ENCODE measurements around the gene DNAJC25.

The DNAJC25 gene

DNA sequence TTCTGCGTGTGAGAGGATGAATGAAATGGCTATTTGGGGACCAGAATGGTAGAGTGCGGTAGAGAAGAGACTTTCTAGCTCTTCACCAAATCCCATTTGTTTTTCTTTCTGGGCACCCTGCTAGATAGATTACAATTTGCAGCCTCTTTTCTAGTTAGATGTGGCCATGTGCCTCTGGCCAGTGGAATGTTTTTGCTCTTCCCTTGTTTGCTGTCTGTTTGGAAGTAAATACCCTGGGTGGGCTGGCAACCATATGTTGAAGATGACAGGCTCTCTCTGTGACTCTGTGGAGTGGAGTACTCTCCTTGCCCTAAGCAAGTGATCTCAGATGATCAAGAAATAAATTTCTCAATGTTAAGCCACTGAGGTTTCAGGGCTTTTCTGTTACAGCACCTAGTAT lies 43.2 kb downstream of the DNAJC25 start:
- DNase-seq: no peak

DNA sequence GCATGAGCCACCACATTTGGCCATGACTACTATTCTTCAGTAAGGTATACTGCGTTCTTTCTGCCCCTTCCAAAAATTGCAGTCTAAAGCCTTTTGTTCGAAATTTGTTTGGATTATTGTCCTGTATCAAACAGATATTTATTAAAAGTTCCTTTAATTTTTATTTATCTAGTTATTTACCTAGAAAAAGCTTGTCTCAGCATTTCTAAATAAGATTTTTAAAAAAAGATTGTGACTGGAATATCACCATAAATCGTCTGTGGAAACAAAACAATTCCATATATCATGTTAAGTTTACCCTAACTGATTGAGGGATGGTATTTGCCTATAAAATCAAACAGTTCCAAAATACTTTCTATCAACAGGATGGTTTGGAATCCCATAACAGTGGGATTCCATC lies 45.0 kb downstream of the DNAJC25 start:
- no peak for DNase-seq

DNA sequence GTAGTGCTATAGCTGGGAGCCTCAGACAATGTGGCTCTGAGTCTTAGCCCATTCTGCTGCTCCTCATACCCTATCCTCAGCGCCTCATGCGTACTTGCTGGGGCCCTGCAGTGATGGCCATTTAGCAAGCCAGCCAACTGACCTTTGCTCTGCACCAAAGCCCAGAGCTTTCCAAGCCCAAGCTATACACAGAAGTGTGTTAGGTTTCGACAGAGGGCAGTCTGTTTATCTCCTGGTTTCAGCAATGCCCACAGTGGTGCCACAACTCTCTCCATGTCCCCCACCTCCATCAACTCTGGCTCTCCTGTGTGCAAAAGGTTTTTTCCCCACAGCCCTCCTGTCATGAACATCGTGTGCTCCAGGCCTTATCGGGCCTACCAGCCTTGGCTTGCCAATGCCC lies 47.2 kb downstream of the DNAJC25 start:
- DNase-seq: no peak

DNA sequence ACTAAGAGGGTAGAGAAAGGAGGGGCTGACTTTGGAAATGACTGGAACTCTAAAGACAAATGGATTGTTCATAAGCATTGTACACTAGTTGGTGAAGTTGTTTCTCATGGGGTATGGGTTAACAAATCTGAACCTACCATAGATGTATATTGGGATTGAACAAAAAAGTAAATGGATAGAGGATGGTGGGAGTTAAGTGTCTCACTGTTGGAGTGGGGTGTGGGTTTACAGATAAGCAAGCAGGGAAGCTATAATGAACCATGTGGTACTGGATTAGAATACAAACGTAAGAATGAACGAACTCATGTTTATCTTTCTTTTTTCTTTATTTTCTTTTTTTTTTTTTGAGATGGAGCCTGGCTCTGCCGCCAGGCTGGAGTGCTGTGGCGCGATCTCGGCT lies 48.1 kb downstream of the DNAJC25 start:
- DNase-seq: no peak

DNA sequence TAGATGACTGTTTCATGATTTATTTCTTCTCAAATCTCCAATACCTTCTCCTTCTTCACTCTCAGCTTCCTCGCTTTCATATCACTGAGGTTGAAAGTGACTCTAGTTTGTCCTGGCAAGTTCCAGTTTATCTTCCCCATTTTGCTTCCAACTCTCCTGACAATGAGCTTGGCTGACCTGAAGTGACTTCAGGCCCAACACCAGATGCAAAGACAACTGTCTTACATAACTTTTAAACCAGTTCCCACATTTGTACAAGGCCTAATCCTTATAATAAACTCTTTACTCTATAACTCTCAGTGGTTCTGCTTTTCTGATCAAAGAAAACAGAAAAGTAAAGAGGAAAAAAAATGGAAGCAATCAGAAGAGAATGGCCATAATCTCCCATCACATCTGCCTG lies 52.3 kb downstream of the DNAJC25 start:
- DNase-seq: no peak

DNA sequence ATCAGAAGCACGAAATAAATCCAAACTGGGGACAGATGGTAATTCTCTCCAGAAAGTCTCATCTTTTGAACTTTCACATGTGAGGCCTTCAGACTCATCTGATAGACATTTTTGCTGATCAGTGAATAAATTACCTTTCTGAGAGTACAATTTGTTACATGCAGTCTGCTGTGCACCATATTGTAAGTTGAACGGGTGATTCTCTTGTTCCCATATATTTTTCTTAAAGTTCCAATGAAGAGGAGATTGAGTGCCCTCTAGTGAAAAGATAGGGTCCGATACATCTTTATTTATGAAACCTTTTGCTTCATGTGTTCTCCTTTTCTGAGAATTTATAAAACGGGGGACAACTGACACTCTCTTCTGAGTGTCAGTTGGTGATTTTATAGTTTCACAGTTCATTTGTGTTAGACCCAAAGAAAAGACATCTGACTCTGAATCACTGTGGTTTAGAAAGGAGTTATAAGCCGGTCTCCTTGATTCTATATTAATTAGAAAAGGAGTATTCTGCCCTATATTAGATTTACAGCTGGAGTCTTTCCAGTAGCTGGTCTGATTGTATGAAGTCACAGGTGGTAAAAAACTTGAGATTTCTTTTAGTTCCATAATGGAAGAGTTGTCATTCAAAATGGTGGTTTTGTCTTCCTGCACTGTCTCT lies 60.7 kb downstream of the DNAJC25 start:
- peak in 2 of 6 experiments; percentile 18 to 29 for DNase-seq

DNA sequence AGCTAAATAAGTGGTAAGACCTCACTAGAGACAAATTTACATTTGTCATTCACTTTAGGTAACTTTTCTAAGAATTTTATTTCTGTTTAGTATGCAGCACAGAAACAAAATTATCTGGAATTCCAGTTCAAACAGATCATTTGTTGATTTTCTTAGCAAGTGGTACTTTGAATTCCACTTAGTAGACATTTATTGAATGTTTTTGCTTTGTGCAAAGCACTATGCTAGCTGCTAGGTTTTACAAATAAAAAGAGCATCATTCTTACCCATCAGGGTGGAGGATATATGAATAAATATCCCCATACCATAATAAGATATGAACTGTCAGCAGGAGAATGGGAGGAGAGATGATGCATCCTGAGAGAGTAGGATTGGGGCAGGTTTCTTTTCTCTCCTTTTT lies 65.7 kb downstream of the DNAJC25 start:
- DNase-seq: no peak

DNA sequence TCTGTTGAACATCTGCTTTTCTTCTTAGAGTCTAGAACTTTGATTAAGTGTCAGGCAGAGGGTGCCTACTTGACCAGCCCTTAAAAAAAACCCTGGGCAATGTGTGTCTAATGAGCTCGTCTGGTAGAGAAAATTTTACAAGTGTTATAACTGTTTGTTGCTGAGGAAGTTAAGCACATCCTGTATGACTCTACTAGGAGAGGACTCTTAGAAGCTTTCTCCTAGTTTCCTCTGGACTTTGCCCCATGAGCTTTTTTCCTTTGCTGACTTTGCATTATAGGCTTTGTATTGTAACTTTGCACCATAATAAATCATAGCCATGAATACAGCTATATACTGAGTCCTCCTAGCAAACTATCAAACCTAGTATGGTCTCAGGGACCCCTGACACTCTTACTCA lies 69.6 kb downstream of the DNAJC25 start:
- no peak for DNase-seq

All from stimulated activated naive CD4-positive, alpha-beta T cell (primary cell).